GM19438 (cell line): ENCODE data around the gene HS6ST3.
"Not testable (repeated sequence)": the region's sequence is repeated elsewhere in the genome, so short reads cannot be mapped to it uniquely, and the experiment has no call there.

Experiments
- ATAC-seq: cut with Tn5 transposase; IDR thresholded peaks from one replicate; pipeline ENCODE4 v1.9.1; 2021; ENCODE audit warnings: low read depth; ENCODE audit not compliant: unreplicated experiment

The HS6ST3 gene

DNA sequence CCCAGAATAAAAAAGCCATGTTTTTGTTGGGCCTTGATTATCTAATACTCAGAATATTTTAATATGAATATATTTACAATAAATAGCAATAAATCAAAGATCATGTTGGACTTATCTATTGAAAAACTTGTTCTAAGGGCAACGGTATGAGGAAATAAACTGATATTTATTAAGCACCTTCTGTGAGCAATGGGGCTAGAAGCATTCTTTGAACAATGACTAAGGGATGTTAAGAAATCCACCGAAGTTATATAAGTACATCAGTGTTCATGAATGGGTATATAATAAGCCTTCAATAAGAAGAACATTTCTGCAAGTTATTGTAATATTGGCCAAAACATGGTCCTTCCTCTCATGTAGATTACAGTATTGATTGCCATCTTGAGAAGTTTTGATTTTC, 682.5 kb downstream of the HS6ST3 start:
- ATAC-seq = no peak

DNA sequence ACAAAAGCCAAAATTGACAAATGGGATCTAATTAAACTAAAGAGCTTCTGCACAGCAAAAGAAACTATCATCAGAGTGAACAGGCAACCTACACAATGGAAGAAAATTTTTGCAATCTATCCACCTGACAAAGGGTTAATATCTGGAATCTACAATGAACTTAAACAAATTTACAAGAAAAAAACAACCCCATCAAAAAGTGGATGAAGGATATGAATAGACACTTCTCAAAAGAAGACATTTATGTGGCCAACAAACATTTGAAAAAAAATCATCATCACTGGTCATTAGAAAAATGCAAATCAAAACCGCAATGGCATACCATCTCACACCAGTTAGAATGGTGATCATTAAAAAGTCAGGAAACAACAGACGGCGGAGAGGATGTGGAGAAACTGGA, 688.4 kb downstream of the HS6ST3 start:
- ATAC-seq = not testable (repeated sequence)

DNA sequence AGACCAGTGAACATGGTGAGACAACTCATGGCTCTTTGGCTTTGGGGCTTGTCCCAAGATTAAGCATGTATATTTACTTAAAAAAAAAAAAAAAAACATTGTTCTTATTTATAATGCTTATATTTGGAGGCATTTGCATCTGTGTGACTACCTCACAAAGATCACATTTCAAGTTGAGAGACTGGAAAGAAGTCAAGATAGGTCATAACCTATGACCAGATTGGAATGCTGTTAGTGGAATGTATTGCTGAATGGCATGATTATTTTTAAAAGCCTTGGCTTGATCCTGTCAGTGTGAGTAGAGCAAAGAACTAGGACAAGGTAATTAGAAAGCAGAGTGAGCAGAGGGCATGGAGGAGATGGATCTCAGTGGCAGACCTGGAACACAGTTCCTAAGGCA, 689.8 kb downstream of the HS6ST3 start:
- ATAC-seq = no peak

DNA sequence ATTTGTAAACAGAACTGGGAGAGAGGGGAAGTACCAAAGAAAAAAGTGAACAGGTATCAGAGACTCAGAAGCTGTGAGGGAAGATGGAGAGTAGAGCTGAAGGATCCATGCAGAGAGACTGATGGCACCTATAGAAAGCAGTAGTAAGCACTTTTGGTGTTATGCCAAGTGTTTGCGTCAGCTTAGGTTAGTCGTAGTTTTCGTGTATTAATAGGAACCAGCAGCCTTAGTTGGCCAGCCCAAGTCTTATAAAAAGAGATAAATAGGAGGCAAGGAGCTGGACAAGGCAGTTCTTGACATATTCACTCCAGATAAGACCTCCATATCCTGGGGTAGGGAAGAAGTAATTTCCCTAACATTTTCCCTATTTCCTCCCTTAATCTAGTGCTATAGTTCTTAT, 690.2 kb downstream of the HS6ST3 start:
- no peak for ATAC-seq

DNA sequence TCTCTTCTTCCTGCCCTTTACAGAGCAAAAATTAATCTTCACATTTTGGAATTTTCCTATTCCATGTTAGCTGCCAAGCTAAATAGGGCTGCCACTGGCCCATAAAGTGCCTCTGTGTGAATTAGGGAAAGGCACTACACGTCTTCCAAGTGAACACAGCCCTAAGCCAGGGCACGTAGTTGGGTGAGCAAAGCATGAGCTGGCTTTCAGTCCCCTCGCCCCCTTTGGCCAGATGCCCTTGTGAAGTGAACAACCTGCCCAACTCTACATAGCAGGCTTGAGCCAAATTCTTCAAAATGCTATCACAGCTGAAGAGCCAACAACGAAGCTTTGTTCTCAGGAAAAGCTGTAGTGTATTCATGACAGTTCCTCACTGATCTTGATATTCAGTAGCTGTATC, 691.2 kb downstream of the HS6ST3 start:
- ATAC-seq = no peak

DNA sequence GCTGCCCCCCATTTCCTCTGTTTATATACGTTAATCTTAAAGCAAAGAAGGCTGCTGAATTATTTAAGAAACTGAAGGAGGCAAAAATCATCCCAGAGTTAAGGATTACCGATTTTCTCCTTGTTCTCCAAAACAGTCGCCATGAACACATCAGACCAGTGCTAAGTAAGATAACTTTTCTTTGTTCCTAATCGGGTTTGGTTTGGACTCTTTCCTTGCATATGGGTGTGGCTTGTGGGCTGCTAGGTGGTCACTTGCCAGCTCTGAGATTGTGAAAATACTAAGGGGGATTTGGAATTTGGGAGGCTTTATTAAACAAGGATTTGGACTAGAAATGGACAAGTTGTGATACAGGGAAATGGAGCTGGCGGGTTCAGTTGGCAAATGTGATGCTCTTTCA, 692.3 kb downstream of the HS6ST3 start:
- no peak for ATAC-seq

DNA sequence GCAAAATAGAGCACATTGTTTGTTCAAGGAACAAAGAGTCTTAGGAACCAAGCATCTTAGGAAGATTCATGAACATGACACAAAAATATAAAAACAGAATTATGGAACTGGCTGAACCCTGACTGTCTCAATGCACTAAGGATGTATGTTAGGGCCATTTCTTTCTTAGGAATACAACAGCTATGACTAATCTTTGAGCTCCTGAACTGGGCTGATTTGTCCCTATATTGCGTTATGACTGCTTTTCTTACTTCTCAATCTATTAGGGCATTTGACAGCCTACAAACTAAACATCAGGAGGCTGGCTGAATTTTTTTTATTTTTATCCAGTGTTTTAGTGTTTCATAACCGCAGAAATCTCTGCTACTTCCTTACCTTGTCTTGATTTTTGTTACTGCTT, 693.1 kb downstream of the HS6ST3 start:
- ATAC-seq = no peak

DNA sequence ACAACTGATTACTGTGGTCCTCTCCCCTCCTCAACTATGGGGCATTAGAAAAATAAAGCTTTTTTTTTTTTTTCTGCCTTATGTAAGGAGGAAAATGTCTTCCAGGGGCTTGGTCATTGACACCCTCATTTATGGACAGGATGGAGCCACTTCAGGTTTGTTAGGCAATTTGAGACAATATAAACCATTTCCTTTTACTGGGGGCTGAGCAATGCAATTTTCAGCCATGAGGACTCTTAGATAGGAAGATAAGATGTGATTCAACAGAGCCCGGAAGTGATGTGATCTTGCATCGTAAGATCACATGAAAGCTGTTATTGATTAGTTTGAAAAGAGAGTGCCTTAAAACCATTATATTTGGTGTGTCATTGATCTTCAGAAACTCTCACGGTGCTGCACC, 693.6 kb downstream of the HS6ST3 start:
- no peak for ATAC-seq

DNA sequence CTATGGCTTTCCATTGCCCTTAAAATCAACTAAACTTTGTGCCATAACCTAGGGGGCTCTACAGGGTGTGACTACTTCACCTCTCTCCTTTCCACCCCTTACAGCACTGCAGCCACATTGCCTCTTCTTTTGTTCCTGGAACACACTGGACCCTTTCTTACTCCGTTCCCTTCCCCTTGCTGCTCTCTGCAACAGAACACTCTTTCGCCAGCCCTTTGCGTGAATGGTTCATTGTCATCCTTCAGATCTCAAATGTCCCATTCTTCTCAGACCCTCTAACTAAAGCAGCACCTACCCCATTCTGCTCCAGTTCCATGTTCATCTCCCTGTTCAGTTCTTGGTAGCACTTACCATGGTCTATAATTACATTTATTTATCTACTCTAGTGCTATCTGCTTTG, 696.1 kb downstream of the HS6ST3 start:
- ATAC-seq = no peak

DNA sequence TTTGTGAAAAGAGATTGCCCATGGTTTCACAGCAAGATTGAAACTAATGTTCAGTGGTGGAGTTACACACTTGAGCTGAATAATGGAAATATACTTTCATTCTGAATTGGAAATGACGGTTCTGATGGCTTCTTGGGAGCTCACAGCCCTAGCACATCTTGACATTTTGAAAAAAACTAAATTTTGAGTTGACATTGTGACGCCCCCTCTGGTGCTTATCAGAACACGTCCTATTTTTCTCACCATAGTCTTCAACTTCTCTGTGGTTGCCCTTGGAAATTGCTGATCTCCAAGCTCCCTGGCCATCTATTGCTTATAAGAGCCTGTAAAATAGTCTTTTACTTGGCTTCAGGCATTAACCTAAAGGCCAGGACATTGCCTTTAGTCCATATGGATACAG, 702.3 kb downstream of the HS6ST3 start:
- ATAC-seq = no peak

DNA sequence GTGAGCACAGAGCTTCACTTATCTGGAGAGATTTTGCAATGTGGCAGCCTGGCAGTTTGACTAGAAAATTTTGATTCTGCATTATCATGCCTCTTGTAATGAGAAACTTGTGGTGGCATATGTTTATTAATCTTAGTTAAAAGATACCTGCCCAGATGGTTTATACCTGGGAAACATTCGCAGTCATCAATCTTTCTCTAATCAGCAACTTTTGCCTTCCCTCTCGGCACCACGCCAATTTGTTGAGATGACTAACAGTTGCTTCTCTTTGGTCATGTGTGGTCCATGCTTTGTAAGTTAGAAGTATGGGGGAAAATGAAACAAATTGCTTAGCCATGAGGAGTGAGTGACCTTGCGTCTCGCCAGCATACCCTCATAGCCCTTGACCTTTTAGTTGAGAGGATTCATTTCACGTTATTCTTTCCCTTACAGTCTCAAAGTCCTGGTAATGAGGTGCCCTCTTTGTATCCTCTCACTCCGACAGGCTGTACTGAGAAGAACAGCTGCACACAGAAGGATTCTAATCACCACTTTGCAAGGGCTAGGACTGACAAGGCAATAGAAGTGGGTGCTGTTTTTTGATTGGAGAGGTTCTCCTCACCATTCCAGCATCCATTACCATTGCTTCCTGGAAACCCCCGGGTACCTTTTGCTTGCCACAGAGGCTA, 703.0 kb downstream of the HS6ST3 start:
- ATAC-seq = no peak

DNA sequence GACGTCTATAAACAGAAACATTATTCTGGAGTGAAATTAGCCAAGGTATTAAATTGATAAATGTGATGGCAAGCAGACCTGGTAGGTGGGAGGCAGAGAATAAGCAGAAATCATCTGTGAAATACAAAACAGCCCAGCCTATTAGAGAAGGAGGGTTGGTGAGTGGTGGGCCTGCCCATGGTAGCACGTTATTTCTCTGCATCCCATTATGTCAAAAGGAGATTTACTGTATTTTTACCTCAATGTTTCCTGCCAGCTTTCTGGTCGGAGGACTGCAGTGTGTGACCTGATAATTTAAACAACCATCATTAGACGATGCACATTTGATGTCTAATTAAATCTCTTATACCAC, 703.5 kb downstream of the HS6ST3 start:
- no peak for ATAC-seq

DNA sequence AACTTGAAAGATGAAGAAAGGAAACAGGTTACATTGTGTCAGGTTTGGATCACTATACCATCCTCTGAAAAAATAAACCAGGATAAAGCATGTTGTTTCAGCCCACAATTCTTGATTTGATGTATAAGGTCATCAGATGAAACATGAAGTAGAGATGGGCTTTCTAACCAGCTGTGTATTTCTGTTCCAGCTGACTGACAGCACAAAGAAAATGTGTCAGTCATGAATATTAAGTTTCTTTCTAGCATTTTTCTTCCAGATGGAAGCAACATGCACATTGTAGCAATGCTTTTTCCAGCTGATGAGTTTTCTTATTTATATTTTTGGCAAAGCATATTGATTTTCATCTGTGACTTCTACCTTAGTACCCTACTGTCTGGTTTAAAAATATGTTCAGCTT, 704.8 kb downstream of the HS6ST3 start:
- no peak for ATAC-seq

DNA sequence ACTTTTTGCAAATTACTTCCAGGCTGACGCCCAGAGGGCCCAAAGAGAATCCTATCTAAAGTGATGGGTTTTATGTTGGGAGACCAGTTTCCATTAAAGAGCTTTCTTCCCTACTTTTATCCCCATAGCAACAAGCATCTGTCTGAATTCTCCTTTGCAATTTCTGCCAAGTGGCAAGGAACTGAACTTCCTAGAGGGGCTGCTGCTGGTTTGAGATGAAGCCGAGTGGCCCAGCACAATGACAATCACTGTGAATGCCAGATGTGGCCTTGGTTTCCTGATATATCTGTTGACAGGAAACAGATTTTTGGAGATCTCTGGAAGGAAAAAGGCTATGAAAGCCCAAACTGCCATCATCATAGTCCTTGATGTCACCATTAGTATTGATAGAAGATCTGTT, 705.8 kb downstream of the HS6ST3 start:
- ATAC-seq = no peak

DNA sequence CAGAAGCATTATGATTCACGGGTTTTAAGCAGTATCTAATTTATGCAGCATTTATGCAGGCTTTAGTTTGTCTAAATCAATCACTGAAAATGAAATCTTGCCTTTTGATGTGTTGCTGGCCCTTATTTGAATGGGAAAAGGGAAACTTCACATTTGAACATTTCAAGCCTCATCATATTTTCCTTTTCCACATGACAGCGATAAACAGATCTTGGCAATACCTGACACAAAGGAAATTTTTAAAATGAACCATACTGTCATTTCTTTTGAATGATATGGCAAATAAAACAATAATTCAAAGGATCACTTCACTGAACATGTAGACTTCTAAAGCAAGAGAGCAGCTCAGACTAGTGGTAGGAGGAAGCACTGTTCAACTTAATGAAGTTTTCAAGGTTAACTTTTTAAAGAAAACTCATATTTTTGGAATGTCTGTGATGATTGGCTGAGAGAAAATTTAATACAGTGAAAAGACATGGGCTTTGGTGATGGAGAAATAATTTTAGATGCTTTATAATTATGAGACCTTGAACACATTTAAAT, 706.3 kb downstream of the HS6ST3 start:
- ATAC-seq = no peak

DNA sequence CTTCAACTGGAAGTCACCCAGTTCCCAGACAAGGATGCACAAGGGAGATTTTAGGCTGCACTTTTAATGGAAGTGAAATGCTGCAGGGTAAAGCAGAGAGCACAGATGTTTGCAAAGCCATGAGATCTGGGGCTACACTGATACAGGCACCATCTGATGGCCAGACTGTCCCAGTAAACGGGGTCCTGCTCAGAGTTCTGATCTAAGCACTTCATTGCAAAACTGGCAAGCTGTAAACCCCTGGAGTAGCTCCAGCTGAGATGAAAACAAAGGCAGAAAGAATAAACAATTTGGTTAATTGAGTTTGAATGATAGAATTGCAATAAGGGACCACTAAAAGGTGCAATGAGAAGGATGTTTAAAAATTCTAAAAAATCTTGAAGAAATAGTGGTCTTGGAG, 707.2 kb downstream of the HS6ST3 start:
- ATAC-seq = no peak

DNA sequence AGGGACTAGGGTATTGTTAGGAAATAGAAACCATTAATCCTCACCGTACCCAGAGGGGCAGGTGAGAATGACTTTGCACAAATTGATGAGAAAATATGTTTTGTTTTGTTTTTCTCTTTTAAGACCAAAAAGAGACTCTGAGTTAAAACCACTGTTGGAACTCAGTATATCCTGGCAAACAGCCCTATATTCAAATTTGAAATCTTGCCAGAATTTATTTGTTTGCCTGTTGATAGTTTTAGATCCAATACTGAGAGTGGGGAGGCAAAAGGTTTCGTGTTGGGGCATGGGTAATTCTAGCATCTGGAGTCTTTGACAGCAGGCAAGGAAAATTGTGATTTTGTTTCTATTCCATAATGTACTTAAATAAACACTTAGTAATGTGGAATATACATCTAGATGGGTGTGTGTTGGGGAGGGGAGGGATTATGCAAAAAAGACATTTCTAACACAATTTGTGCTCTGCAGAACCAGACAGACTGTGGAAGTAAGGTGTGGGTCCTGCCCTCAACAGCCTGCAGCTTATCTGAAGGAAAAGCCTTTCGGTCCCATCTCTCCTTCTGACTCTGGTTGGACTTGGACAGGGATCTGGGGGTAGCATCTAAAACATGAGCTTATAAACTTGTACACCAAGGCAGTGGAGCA, 713.7 kb downstream of the HS6ST3 start:
- ATAC-seq = no peak

DNA sequence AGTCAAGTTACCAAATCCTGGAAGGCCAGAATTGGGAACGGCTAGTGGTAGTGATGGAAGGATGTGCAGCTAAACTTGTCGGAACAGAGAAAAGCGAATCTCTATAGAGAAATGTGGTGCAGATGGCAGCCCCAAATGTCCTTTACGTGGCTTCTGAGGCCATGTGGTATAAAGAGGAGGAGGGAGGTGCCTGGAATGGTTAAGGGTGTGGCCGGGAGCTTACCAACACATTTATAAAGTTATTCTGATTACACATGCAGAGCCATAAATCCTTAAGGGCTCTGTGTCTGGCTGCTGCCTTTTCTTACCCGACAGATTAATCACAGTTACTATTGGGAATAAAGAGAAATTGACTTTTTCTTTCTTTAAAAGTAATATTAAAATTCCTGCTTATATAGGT, 714.3 kb downstream of the HS6ST3 start:
- ATAC-seq = no peak

DNA sequence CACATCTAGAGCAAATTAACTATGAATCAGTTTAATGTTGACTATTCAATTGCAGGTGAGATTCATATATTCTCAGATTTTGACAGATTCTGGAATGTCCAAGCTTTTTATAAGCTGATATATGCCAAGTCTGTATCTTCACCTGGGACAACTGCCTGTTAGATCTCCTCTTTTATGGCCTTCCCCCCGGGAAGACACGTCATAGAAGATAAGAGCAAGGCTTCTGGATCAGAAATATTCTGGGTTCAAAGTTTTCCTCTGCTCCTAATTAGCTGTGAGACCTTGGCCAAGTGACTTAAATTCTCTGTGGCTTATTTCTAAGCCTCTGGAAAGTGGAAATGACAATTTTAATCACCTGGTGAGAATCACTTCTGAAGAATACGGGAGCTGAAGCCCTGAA, 716.8 kb downstream of the HS6ST3 start:
- ATAC-seq = no peak

DNA sequence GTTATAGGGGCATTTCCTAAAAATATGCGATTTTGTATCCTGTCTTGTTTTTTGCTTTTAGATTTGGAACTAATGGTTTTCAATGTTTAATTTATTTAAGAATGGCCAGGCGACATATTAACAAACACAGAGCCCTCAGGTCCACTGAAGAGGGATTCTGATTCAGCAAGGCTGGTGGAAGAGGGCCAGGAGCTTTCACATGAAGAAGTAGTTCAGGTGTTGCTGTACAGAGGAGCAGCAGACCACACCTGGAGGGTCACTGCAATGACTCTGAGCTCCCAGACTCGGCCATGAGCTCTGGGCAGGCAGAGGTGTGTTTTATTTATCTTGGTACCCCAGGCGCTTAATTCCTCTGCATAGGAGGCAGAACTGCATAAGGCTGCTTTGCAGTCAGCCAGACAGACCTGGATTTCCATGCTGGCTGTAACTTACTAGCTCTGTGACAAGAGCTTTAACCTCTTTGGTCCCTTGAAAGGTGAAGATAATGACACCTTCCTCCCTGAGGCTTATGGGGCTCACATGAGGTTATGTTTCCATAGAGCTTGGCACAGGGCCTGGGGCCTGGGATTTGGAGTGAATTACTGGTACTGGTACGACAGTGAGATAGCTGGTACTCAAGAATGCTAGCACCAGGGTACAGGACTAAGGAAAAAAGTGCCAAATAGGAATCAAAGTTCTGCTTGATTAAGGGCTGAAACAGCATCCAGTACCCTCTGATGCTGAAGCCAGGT, 719.6 kb downstream of the HS6ST3 start:
- no peak for ATAC-seq

DNA sequence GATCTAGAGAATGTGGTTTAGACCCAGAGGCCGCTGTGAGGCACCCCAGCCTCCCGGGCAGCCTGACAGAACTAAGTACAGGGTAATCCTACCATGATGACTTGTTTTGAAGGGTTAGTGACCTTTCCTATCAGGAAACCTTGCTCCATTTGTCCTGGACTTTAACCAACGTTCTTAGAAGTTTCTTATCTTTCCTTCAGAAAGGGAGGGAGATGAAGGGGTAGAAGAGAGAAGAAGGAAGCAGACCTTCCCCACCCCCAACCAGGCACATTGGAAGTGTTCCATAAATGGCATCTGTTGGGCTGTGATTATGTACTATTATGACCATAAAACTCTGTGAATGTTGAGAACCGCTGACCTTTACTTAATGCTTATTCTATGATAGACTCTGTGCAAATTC, 720.2 kb downstream of the HS6ST3 start:
- ATAC-seq = no peak

DNA sequence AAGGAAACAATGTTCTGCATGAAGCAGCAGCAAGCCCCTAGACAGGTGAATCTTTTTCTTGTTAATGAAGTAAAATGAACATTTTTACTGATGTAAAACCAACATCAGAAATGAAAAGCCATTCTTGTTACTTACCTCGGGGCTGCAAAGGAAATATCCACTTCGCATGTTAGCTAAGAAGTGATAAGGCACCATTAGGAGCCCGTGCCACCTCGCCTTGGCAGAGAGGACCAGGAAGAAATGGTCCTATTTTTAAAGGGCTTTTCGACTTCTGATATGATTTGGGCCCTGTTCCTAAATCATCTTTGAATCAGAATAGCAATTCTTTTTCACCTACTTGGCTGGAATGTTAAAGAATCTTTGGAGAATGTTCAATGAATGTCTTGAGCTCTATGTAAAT, 721.1 kb downstream of the HS6ST3 start:
- ATAC-seq = no peak
